ENCODE results near the gene GPR171.

DNA sequence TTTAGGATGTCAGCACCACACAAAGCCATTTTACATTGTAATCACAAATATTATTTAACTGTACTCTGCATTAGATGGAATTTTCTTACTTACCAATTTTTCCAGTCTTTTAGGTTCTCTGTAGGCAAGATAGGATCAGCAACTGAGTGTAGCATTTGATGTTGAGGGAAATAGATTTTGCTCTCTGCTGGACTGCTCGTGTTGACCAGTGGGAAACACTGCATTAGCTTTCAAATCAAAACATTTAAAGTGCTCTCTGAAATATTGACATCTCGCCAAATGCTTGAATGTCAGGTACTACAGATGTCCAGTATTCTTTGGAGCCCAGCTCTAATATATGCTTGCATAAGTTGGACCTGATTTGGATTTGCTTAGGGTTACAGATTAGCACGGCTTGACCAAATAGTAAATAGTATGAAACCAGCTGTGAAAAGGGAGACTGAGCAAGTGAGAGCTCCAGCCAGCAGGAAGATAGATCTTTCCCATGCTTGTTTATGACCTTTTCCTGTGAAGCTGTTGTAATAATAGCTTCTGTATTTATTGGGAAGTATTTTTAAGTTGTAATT lies 45.8 kb upstream of the GPR171 start:
- TF ChIP-seq EP300 (conservative IDR thresholded peaks at IDR 0.05; ENCODE audit: poor library complexity, severe bottlenecking) (no peak), POLR2AphosphoS5 (IDR thresholded peaks at IDR 0.05) (no peak), CTCF (IDR thresholded peaks at IDR 0.05; ENCODE audit: poor library complexity, severe bottlenecking) (no peak)
- TF ChIP-seq, protein P1, sequence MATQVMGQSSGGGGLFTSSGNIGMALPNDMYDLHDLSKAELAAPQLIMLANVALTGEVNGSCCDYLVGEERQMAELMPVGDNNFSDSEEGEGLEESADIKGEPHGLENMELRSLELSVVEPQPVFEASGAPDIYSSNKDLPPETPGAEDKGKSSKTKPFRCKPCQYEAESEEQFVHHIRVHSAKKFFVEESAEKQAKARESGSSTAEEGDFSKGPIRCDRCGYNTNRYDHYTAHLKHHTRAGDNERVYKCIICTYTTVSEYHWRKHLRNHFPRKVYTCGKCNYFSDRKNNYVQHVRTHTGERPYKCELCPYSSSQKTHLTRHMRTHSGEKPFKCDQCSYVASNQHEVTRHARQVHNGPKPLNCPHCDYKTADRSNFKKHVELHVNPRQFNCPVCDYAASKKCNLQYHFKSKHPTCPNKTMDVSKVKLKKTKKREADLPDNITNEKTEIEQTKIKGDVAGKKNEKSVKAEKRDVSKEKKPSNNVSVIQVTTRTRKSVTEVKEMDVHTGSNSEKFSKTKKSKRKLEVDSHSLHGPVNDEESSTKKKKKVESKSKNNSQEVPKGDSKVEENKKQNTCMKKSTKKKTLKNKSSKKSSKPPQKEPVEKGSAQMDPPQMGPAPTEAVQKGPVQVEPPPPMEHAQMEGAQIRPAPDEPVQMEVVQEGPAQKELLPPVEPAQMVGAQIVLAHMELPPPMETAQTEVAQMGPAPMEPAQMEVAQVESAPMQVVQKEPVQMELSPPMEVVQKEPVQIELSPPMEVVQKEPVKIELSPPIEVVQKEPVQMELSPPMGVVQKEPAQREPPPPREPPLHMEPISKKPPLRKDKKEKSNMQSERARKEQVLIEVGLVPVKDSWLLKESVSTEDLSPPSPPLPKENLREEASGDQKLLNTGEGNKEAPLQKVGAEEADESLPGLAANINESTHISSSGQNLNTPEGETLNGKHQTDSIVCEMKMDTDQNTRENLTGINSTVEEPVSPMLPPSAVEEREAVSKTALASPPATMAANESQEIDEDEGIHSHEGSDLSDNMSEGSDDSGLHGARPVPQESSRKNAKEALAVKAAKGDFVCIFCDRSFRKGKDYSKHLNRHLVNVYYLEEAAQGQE (IDR thresholded peaks at IDR 0.05; ENCODE audit: borderline replicate concordance), result no peak
